Measurements from ENCODE around the gene PICALM.

The PICALM gene

GRCh38 chr11:86046116-86046515, 22.8 kb downstream of the PICALM start:
- DNase-seq (ENCODE audit: low read depth) = no peak

GRCh38 chr11:86043765-86044503, 24.9 kb downstream of the PICALM start:
- DNase-seq (ENCODE audit: low read depth) = no peak

GRCh38 chr11:86041975-86042378, 26.9 kb downstream of the PICALM start:
- no peak for DNase-seq (ENCODE audit: low read depth)

GRCh38 chr11:86040919-86041850, 27.7 kb downstream of the PICALM start:
- DNase-seq (ENCODE audit: low read depth) = no peak

GRCh38 chr11:86039094-86039493, 29.8 kb downstream of the PICALM start:
- no peak for DNase-seq (ENCODE audit: low read depth)

- DNase-seq (ENCODE audit: low read depth) = no peak
Observed at GRCh38 chr11:86037743-86038142, 31.1 kb downstream of the PICALM start.

GRCh38 chr11:86035920-86036319, 33.0 kb downstream of the PICALM start:
- no peak for DNase-seq (ENCODE audit: low read depth)

- DNase-seq (ENCODE audit: low read depth) = no peak
Observed at GRCh38 chr11:86035164-86035563, 33.7 kb downstream of the PICALM start.

- DNase-seq (ENCODE audit: low read depth) = no peak
Observed at GRCh38 chr11:86034710-86035109, 34.2 kb downstream of the PICALM start.

GRCh38 chr11:86021377-86021776, 47.5 kb downstream of the PICALM start:
- DNase-seq (ENCODE audit: low read depth) = no peak

- no peak for DNase-seq (ENCODE audit: low read depth)
Observed at GRCh38 chr11:86018249-86018648, 50.6 kb downstream of the PICALM start.

GRCh38 chr11:86016451-86016850, 52.4 kb downstream of the PICALM start:
- no peak for DNase-seq (ENCODE audit: low read depth)

GRCh38 chr11:86015699-86016098, 53.2 kb downstream of the PICALM start:
- DNase-seq (ENCODE audit: low read depth) = no peak

GRCh38 chr11:86014221-86014620, 54.7 kb downstream of the PICALM start:
- no peak for DNase-seq (ENCODE audit: low read depth)

GRCh38 chr11:86013713-86014112, 55.2 kb downstream of the PICALM start:
- DNase-seq (ENCODE audit: low read depth) = no peak

- DNase-seq (ENCODE audit: low read depth) = no peak
Observed at GRCh38 chr11:86011175-86011574, 57.7 kb downstream of the PICALM start.

- no peak for DNase-seq (ENCODE audit: low read depth)
Observed at GRCh38 chr11:86003654-86004053, 65.2 kb downstream of the PICALM start.

GRCh38 chr11:86002431-86002830, 66.5 kb downstream of the PICALM start:
- no peak for DNase-seq (ENCODE audit: low read depth)

GRCh38 chr11:85991508-85991907, 77.4 kb downstream of the PICALM start:
- no peak for DNase-seq (ENCODE audit: low read depth)

GRCh38 chr11:85989746-85990145, 79.1 kb downstream of the PICALM start:
- DNase-seq (ENCODE audit: low read depth) = no peak

- no peak for DNase-seq (ENCODE audit: low read depth)
Observed at GRCh38 chr11:85988780-85989179, 80.1 kb downstream of the PICALM start.

GRCh38 chr11:85977751-85978160, 91.1 kb downstream of the PICALM start:
- no peak for DNase-seq (ENCODE audit: low read depth)

- DNase-seq (ENCODE audit: low read depth) = no peak
Observed at GRCh38 chr11:85976525-85976924, 92.4 kb downstream of the PICALM start.
